ENCODE measurements around the gene PARD3. TPM values are rescaled to one million over a fixed set of nuclear protein-coding genes. Genes with fewer than 3 reads are reported as not detected.

PARD3 gene
- total RNA-seq, 1 experiment from 2014 or later = 46.3 TPM

DNA sequence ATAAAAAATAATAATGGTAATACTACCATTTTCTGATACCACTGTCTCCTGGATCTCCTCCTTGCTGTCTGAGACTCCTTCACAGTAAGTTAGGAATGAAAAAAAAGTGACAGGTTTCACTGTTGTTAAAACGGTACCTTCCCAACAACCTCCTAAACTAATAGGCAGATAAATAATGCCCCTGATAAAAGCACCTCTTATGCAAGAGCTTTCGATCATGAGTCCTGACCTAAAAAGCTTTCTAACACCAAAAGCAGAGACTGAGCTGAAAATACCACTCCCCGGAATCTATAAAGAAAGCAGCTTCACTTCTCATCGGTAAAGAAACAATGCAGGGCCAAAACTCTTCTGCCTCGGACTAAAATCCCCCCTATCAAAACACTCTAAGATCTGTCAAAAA lies 14.5 kb downstream of the PARD3 start:
- H3K4me2 ChIP-seq (ENCODE audit: low read length) = no peak overlapping the region
- no peak overlapping the region for H3K27ac ChIP-seq (ENCODE audit: low read depth, low read length)
- no peaks in the 10 kb centered on the region for H3K27me3 ChIP-seq (ENCODE audit: insufficient read depth, low read length)
- H2AFZ ChIP-seq (ENCODE audit: low read depth, low read length, poor library complexity, severe bottlenecking) = no peak overlapping the region
- no peaks in the 10 kb centered on the region for H3K9me2 ChIP-seq (ENCODE audit: insufficient read depth)
- BruUV-seq (replicated peaks) = no TSS peak
- peaks cover 22% of the 10 kb centered on the region; the same call in 1 of the 2 replicates for H4K20me1 ChIP-seq (ENCODE audit: insufficient read depth)
- H3K9ac ChIP-seq (ENCODE audit: low read length) = no peak overlapping the region
- H3K36me3 ChIP-seq (ENCODE audit: control insufficient read depth in 1 of 2, insufficient read depth in 2 of 2, low read length in 2 of 2) = no peaks in the 10 kb centered on the region
- intact Hi-C loops (cut with micrococcal nuclease) = no loop called here
- peaks cover 69% of the 10 kb centered on the region for H3K79me2 ChIP-seq (ENCODE audit: insufficient read depth, low read length)
- CTCF ChIA-PET = no interaction called here
- DNase-seq (ENCODE audit: low read depth, low spot score) = no peak
- ATAC-seq = no peak
- POLR2A ChIA-PET = no interaction called here
- RAD21 ChIA-PET (ENCODE audit: low non-redundant PET in 1 of 2, low total read pairs in 2 of 2, uncharacterized antibody in 2 of 2, unreplicated experiment in 2 of 2) = no interaction called here
- H3K4me1 ChIP-seq (ENCODE audit: control insufficient read depth in 1 of 2, insufficient read depth in 2 of 2, low read length in 2 of 2) = peaks cover 36 to 42% of the 10 kb centered on the region in 2 experiments
- H3K4me3 ChIP-seq (replicated peaks in 1 of 2; ENCODE audit: low read depth in 1 of 2, low read length in 2 of 2) = no peak overlapping the region
- no peak for TF ChIP-seq EZH2 (IDR thresholded peaks at IDR 0.05)
- no peak for TF ChIP-seq ZNF274 (IDR thresholded peaks at IDR 0.05; ENCODE audit: low read depth, low read length)
- TF ChIP-seq, protein P1, sequence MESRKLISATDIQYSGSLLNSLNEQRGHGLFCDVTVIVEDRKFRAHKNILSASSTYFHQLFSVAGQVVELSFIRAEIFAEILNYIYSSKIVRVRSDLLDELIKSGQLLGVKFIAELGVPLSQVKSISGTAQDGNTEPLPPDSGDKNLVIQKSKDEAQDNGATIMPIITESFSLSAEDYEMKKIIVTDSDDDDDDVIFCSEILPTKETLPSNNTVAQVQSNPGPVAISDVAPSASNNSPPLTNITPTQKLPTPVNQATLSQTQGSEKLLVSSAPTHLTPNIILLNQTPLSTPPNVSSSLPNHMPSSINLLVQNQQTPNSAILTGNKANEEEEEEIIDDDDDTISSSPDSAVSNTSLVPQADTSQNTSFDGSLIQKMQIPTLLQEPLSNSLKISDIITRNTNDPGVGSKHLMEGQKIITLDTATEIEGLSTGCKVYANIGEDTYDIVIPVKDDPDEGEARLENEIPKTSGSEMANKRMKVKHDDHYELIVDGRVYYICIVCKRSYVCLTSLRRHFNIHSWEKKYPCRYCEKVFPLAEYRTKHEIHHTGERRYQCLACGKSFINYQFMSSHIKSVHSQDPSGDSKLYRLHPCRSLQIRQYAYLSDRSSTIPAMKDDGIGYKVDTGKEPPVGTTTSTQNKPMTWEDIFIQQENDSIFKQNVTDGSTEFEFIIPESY (IDR thresholded peaks at IDR 0.05; ENCODE audit: extremely low read depth, insufficient replicate concordance, low read length) = no peak
- TF ChIP-seq FOSL1 (IDR thresholded peaks at IDR 0.05; ENCODE audit: low read depth) = no peak
- TF ChIP-seq POLR2A (IDR thresholded peaks at IDR 0.05; ENCODE audit: borderline replicate concordance, extremely low read depth, insufficient read depth, insufficient read length) = no peak
- TF ChIP-seq EGR1 (IDR thresholded peaks at IDR 0.05; ENCODE audit: low read depth) = no peak
- TF ChIP-seq CBX3 (IDR thresholded peaks at IDR 0.05; ENCODE audit: low read depth) = no peak
- TF ChIP-seq, protein P2, sequence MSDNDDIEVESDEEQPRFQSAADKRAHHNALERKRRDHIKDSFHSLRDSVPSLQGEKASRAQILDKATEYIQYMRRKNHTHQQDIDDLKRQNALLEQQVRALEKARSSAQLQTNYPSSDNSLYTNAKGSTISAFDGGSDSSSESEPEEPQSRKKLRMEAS (IDR thresholded peaks at IDR 0.05) = no peak
- no peak for TF ChIP-seq POLR2AphosphoS5 (IDR thresholded peaks at IDR 0.05; ENCODE audit: low read depth, low read length)
- TF ChIP-seq SRF (IDR thresholded peaks at IDR 0.05; ENCODE audit: low read depth) = no peak
- H3K9me3 ChIP-seq (ENCODE audit: control insufficient read depth in 1 of 2, insufficient read depth in 1 of 2, low read depth in 1 of 2, low read length in 2 of 2) = no peaks in the 10 kb centered on the region

Measured in HCT116 (cell line).